PC-3 (cell line): Measurements from ENCODE around the gene AP3S2. TPM values are rescaled to one million over a fixed set of nuclear protein-coding genes. Genes with fewer than 3 reads are reported as not detected.
"Not testable (repeated sequence)": the region's sequence is repeated elsewhere in the genome, so short reads cannot be mapped to it uniquely, and the experiment has no call there.

Experiments used
- ATAC-seq: fragments of 200-7000 bp; cut with Tn5 transposase; 2 replicates; pipeline ENCODE4 v1.9.1; 2020; ENCODE audit warnings: mild to moderate bottlenecking, moderate library complexity
- Bru-seq: library from RNA; stranded (reverse); fragments of 400-500 nt; gene quantifications from one replicate; lab custom pipeline; 2021; lab: Mats Ljungman, UMichigan
- BruChase-seq, 2 experiments: library from RNA; stranded (reverse); fragments of 400-500 nt; gene quantifications; one replicate each; lab custom pipeline; 2021; lab: Mats Ljungman, UMichigan
- BruUV-seq: library from RNA; stranded (reverse); fragments of 400-500 nt; replicated peaks from 2 replicates; lab custom pipeline; 2021; lab: Mats Ljungman, UMichigan
- CTCF ChIA-PET: fragments of 300-600 bp; sonication (Branson Sonifier 250); formaldehyde crosslinking; loops from one replicate; lab custom pipeline; 2022; ENCODE audit warnings: antibody characterized with exemption; lab: Charles Lee
- POLR2A ChIA-PET: fragments of 300-600 bp; sonication (Branson Sonifier 250); formaldehyde crosslinking; loops from one replicate; lab custom pipeline; 2022; ENCODE audit warnings: antibody characterized with exemption; ENCODE audit not compliant: unreplicated experiment; lab: Charles Lee
- DNase-seq: peaks from one replicate; pipeline ENCODE4 v3.0.0-alpha.2; 2015
- H2AFZ ChIP-seq: fragments of 300-600 bp; sonication (generic); 2 replicates; pipeline ENCODE4 v1.6.0; 2016; ENCODE audit warnings: antibody characterized with exemption, low read length
- H3F3A ChIP-seq: fragments of 300-600 bp; sonication (generic); one replicate; pipeline ENCODE4 v1.6.0; 2017; ENCODE audit warnings: antibody characterized with exemption, low read length, control low read depth, mild to moderate bottlenecking; ENCODE audit not compliant: unreplicated experiment
- H3K27ac ChIP-seq: fragments of 300-600 bp; sonication (generic); 2 replicates; pipeline ENCODE4 v1.5.1; 2016; ENCODE audit warnings: mild to moderate bottlenecking, low read length
- H3K27me3 ChIP-seq: fragments of 300-600 bp; sonication (generic); 2 replicates; pipeline ENCODE4 v1.6.1; 2016; ENCODE audit warnings: low read length, mixed read lengths
- H3K36me3 ChIP-seq: fragments of 300-600 bp; sonication (generic); 2 replicates; pipeline ENCODE4 v1.6.1; 2016; ENCODE audit warnings: low read depth, mixed run types, low read length, mixed read lengths
- H3K4me1 ChIP-seq: fragments of 300-600 bp; sonication (generic); 2 replicates; pipeline ENCODE4 v1.5.1; 2016; ENCODE audit warnings: low read length; ENCODE audit not compliant: insufficient read depth
- H3K4me2 ChIP-seq: fragments of 300-600 bp; sonication (generic); 2 replicates; pipeline ENCODE4 v1.6.0; 2016; ENCODE audit warnings: low read length
- H3K4me3 ChIP-seq: fragments of 300-600 bp; sonication (generic); 2 replicates; pipeline ENCODE4 v1.5.1; 2016; ENCODE audit warnings: mild to moderate bottlenecking, low read length, mixed read lengths
- H3K79me2 ChIP-seq: fragments of 300-600 bp; sonication (generic); 2 replicates; pipeline ENCODE4 v1.6.1; 2017; ENCODE audit warnings: low read length, mixed read lengths
- H3K9ac ChIP-seq: fragments of 300-600 bp; sonication (generic); 2 replicates; pipeline ENCODE4 v1.6.0; 2016; ENCODE audit warnings: mild to moderate bottlenecking, low read length
- H3K9me2 ChIP-seq: fragments of 300-600 bp; sonication (generic); replicated peaks from 2 replicates; pipeline ENCODE4 v1.6.1; 2016; ENCODE audit warnings: mixed run types, low read length, mixed read lengths
- H3K9me3 ChIP-seq: fragments of 300-600 bp; sonication (generic); 2 replicates; pipeline ENCODE4 v1.6.1; 2016; ENCODE audit warnings: low read length, mixed read lengths
- H4K20me1 ChIP-seq: fragments of 300-600 bp; sonication (generic); 2 replicates; pipeline ENCODE4 v1.6.1; 2016; ENCODE audit warnings: low read length, mixed read lengths
- CTCF ChIP-seq: fragments of 300-600 bp; sonication (generic); conservative IDR thresholded peaks from 2 replicates; pipeline ENCODE4 v1.5.1; 2017; ENCODE audit warnings: antibody characterized with exemption, low read depth, mild to moderate bottlenecking, low read length
- EZH2 ChIP-seq: fragments of 300-600 bp; sonication (generic); IDR thresholded peaks from one replicate; pipeline ENCODE4 v1.6.1; 2017; ENCODE audit warnings: antibody characterized with exemption, mild to moderate bottlenecking, low read length; ENCODE audit not compliant: unreplicated experiment
- EZH2phosphoT487 ChIP-seq: fragments of 300-600 bp; sonication (generic); IDR thresholded peaks from 2 replicates; pipeline ENCODE4 v1.6.1; 2018; ENCODE audit warnings: mild to moderate bottlenecking, antibody characterized with exemption, low read length, borderline replicate concordance
- intact Hi-C: fragments of 100-400 bp; cut with micrococcal nuclease; formaldehyde crosslinking; loops from 2 replicates; pipeline ENCODE4 v1.9.0; 2023
- long read RNA-seq: library from polyadenylated mRNA; unstranded; transcript quantifications from one replicate; pipeline ENCODE4 v2.0.0, GENCODE V29; 2021; ENCODE audit not compliant: unreplicated experiment
- total RNA-seq: library from RNA; depleted of rRNA; stranded (reverse); fragments of >200 nt; gene quantifications from 2 replicates; pipeline ENCODE4 v1.2.3, GENCODE V29; 2014; rRNA removed

Gene AP3S2
- 18.8 and 19.4 TPM in 2 replicates for total RNA-seq
- percentile 79 among the genes with signal in this experiment for Bru-seq, nascent RNA
- percentile 89 among the genes with signal in this experiment for BruChase-seq, experiment 1, labeled RNA remaining after a 6-hour chase
- percentile 86 among the genes with signal in this experiment for BruChase-seq, experiment 2, labeled RNA remaining after a 2-hour chase
- long read RNA-seq, full-length matches to known transcripts: 55 of 76 reads
- long read RNA-seq, partial matches to known transcripts: 1 of 76 reads
- long read RNA-seq, other reads (novel, unspliced or antisense): 20 of 76 reads

- intact Hi-C loops: loop anchor here (10.0 kb wide), 1 partner anchor 111 kb away; the partner anchor contains the start of gene ZNF710
Measured at GRCh38 chr15:89893696-89894447, at the start of gene AP3S2. Gene AP3S2, minus strand, starts transcription at chr15:89893994. Its CDS starts 45 bp downstream, at chr15:89893949.

GRCh38 chr15:89939910-89940309, 46.1 kb upstream of the AP3S2 start:
- TF ChIP-seq EZH2 (no peak), CTCF (no peak), EZH2phosphoT487 (no peak)
- Histone ChIP-seq H3K9me2 (no peaks in the 10 kb centered on the region), H4K20me1 (no peaks in the 10 kb centered on the region), H2AFZ (no peak overlapping the region), H3K27ac (no peak overlapping the region), H3K36me3 (no peaks in the 10 kb centered on the region), H3K9me3 (no peaks in the 10 kb centered on the region), H3K79me2 (no peaks in the 10 kb centered on the region), H3K4me1 (peaks cover 17% of the 10 kb centered on the region), H3K9ac (no peak overlapping the region), H3K4me3 (no peak overlapping the region), H3K4me2 (no peak overlapping the region), H3F3A (no peaks in the 10 kb centered on the region), H3K27me3 (no peaks in the 10 kb centered on the region)
- intact Hi-C loops: no loop called here
- no peak for DNase-seq
- BruUV-seq: no TSS peak
- POLR2A ChIA-PET: no interaction called here
- ATAC-seq: no peak
- CTCF ChIA-PET: no interaction called here

More at GRCh38 chr15:89893696-89894447, at the start of gene AP3S2:
- Histone ChIP-seq H4K20me1 (no peaks in the 10 kb centered on the region), H3K4me2 (peak within 1 kb of the TSS; percentile 92), H3K9ac (peak within 1 kb of the TSS; percentile 93), H3K9me2 (no peaks in the 10 kb centered on the region), H3K9me3 (no peaks in the 10 kb centered on the region), H3K79me2 (peaks cover 41% of the 10 kb centered on the region), H3K27ac (peak within 1 kb of the TSS; percentile 96), H3K27me3 (no peaks in the 10 kb centered on the region), H3K36me3 (no peaks in the 10 kb centered on the region), H3K4me3 (peak within 1 kb of the TSS; percentile 81), H3K4me1 (peaks cover 14% of the 10 kb centered on the region), H2AFZ (peak within 1 kb of the TSS; percentile 95), H3F3A (peaks cover 8% of the 10 kb centered on the region)
- ATAC-seq (peak; percentile 88), DNase-seq (peak; percentile 96)
- TF ChIP-seq EZH2 (no peak), EZH2phosphoT487 (no peak), CTCF (no peak)
- CTCF ChIA-PET: interaction anchor here (0.5 to 0.6 kb wide), 4 partner anchors 19 to 514 kb away, joined by 3 to 11 read pairs (median 4); no protein-coding TSS in a partner anchor
- BruUV-seq: no TSS peak
- POLR2A ChIA-PET: interaction anchor here (0.9 kb wide), 1 partner anchor 111 kb away, joined by 4 read pairs; no protein-coding TSS in a partner anchor

GRCh38 chr15:89939377-89939776, 45.6 kb upstream of the AP3S2 start:
- ATAC-seq, H3K36me3 ChIP-seq, POLR2A ChIA-PET, intact Hi-C loops, DNase-seq, H3K27me3 ChIP-seq, H4K20me1 ChIP-seq, H3K27ac ChIP-seq, H3K9ac ChIP-seq, H3K4me3 ChIP-seq, H3K79me2 ChIP-seq, H3K9me2 ChIP-seq, H2AFZ ChIP-seq, H3K9me3 ChIP-seq, BruUV-seq, H3K4me2 ChIP-seq, H3F3A ChIP-seq, CTCF ChIA-PET: not testable (repeated sequence)
- H3K4me1 ChIP-seq: peaks cover 17% of the 10 kb centered on the region
